Sigmoid colon (tissue), 7 donors: ENCODE measurements around the gene LRCH1. TPM values are rescaled to one million over a fixed set of nuclear protein-coding genes. Genes with fewer than 3 reads are reported as not detected.
A peak's percentile ranks its signal among the peaks of the same experiment; 100 is the strongest.

ENCODE experiments used
- DNase-seq: peaks from one replicate; pipeline ENCODE4 v3.0.0-alpha.2; 2019
- H3K27ac ChIP-seq, 4 donors: fragments of 200-600 bp; sonication (generic); one replicate each; pipeline ENCODE4 v1.5.1; 2016 to 2019; ENCODE audit warnings: mild to moderate bottlenecking in 1 of 4
- H3K27me3 ChIP-seq, 3 donors: fragments of 200-600 bp; sonication (generic); one replicate each; pipeline ENCODE4 v1.5.1; 2019; ENCODE audit warnings: mild to moderate bottlenecking in 1 of 3
- H3K36me3 ChIP-seq, 4 donors: fragments of 200-600 bp; sonication (generic); one replicate each; pipeline ENCODE4 v1.5.1; 2016 to 2019
- H3K4me1 ChIP-seq, 4 donors: fragments of 200-600 bp; sonication (generic); one replicate each; pipeline ENCODE4 v1.5.1; 2017 to 2019
- H3K4me3 ChIP-seq, 4 donors: fragments of 200-600 bp; sonication (generic); one replicate each; pipeline ENCODE4 v1.5.1; 2017 to 2019; ENCODE audit warnings: mild to moderate bottlenecking in 2 of 4, moderate library complexity in 1 of 4
- H3K9me3 ChIP-seq, 4 donors: fragments of 200-600 bp in 3 of 4; sonication (generic) in 3 of 4; one replicate each; pipeline versions ENCODE4 v1.5.1 to v1.6.1; 2013 to 2019
- EP300 ChIP-seq, 4 donors: sonication (generic); formaldehyde crosslinking; IDR thresholded peaks; one replicate each; pipeline ENCODE4 v1.6.1; 2017; ENCODE audit warnings: antibody characterized with exemption in 4 of 4
- POLR2A ChIP-seq, 2 donors: fragments of 450-650 bp; IDR thresholded peaks; one replicate each; pipeline ENCODE4 v1.6.1; 2016; ENCODE audit warnings: antibody characterized with exemption in 2 of 2, mild to moderate bottlenecking in 2 of 2, moderate library complexity in 2 of 2
- POLR2AphosphoS5 ChIP-seq, 4 donors: sonication (generic); formaldehyde crosslinking; IDR thresholded peaks; one replicate each; pipeline ENCODE4 v1.6.1; 2017; ENCODE audit warnings: antibody characterized with exemption in 4 of 4
- WGBS, 2 donors: extraction: QIAGEN DNeasy Blood & Tissue Kit; methylation state at CpG; one replicate each; pipeline ENCODE4 v1.1.7; 2013; 5-methylcytosine and 5-hydroxymethylcytosine counted together
- intact Hi-C: fragments of 100-400 bp; cut with DNase I; formaldehyde crosslinking; loops from one replicate; pipeline ENCODE4 v1.15.1; 2023
- polyA plus RNA-seq, 3 donors: library from polyadenylated mRNA; stranded (reverse); fragments of 200-250 nt; gene quantifications; one replicate each; pipeline ENCODE4 v1.2.3, GENCODE V29; 2013
- total RNA-seq, 4 donors: library from RNA; depleted of rRNA; stranded (reverse); fragments of >200 nt; gene quantifications; one replicate each; pipeline ENCODE4 v1.1.0, GENCODE V29; 2016
- TF ChIP-seq, protein P1 (sequence below), 4 experiments: fragments of 450-650 bp in 3 of 4; fragments of 200-600 bp in 1 of 4; IDR thresholded peaks; one replicate each; pipeline ENCODE4 v1.5.1; 2016 to 2019; ENCODE audit warnings: antibody characterized with exemption in 4 of 4, mild to moderate bottlenecking in 3 of 4, moderate library complexity in 2 of 4
- donor health status: healthy with polysubstance abuse.
- donor health status: Bipolar disorder and iron deficiency.
- donor health status: healthy.

Gene LRCH1
- total and polyA plus RNA-seq, 7 donors, result 4.2 to 54.0 (median 32.4) TPM

DNA sequence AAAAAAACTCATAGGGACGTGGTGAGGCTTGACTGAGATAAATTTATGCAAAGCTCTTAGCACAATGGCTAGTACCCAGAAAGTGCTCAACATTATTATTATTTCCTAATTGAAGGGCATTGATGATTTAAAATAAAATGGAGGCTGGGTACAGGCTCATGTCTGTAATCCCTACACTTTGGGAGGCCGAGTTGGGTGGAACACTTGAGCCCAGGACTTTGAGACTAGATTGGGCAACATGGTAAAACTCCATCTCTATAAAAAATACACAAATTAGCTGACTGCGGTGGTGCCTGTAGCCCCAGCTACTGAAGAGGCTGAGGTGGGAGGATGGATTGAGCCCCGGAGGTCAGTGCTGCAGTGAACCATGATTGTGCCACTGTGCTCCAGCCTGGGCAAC, 49.6 kb downstream of the LRCH1 start:
- intact Hi-C loops, result no loop called here
- 86 to 89% methylated on average over 4 of the region's 4 CpGs for WGBS, 2 donors
- Histone ChIP-seq H3K4me1 (peaks cover 0 to 90% (median 67%) of the 10 kb centered on the region in 4 donors), H3K27me3 (no peaks in the 10 kb centered on the region), H3K36me3 (no peaks in the 10 kb centered on the region), H3K27ac (no peak overlapping the region), H3K9me3 (no peaks in the 10 kb centered on the region), H3K4me3 (no peak overlapping the region)
- DNase-seq, result no peak
- TF ChIP-seq POLR2A (IDR thresholded peaks at IDR 0.05) (no peak), POLR2AphosphoS5 (IDR thresholded peaks at IDR 0.05) (no peak), EP300 (IDR thresholded peaks at IDR 0.05) (no peak)
- TF ChIP-seq, protein P1, sequence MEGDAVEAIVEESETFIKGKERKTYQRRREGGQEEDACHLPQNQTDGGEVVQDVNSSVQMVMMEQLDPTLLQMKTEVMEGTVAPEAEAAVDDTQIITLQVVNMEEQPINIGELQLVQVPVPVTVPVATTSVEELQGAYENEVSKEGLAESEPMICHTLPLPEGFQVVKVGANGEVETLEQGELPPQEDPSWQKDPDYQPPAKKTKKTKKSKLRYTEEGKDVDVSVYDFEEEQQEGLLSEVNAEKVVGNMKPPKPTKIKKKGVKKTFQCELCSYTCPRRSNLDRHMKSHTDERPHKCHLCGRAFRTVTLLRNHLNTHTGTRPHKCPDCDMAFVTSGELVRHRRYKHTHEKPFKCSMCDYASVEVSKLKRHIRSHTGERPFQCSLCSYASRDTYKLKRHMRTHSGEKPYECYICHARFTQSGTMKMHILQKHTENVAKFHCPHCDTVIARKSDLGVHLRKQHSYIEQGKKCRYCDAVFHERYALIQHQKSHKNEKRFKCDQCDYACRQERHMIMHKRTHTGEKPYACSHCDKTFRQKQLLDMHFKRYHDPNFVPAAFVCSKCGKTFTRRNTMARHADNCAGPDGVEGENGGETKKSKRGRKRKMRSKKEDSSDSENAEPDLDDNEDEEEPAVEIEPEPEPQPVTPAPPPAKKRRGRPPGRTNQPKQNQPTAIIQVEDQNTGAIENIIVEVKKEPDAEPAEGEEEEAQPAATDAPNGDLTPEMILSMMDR (IDR thresholded peaks at IDR 0.05), result no peak

DNA sequence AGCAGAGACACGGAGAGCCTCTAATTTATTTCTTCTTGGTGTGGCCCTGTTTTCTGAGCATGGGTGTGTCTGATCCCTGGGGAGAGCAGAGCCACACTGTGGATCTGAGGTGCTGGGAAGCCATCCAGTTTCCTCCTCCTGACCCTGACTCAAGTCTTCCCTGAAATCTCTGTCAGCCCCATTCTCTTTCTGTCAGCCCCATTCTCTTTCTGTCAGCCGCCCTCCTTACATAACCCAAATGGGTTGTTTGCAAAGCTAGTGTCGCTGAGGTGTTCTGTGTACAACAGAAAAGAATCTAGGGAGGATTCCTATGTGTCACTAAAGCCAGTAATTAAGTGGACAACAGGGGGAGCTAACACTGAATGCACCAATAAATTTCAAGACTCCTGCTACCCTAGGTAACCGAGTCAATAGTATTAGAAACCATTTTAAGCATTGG, 50.2 kb downstream of the LRCH1 start:
- 49 to 80% methylated on average over 4 of the region's 4 CpGs for WGBS, 2 donors
- no peak for DNase-seq
- Histone ChIP-seq H3K4me1 (peaks cover 0 to 90% (median 69%) of the 10 kb centered on the region in 4 donors), H3K27me3 (no peaks in the 10 kb centered on the region), H3K36me3 (no peaks in the 10 kb centered on the region), H3K4me3 (no peak overlapping the region), H3K27ac (no peak overlapping the region), H3K9me3 (no peaks in the 10 kb centered on the region)
- TF ChIP-seq POLR2AphosphoS5 (IDR thresholded peaks at IDR 0.05) (no peak), EP300 (IDR thresholded peaks at IDR 0.05) (no peak), POLR2A (IDR thresholded peaks at IDR 0.05) (no peak)
- TF ChIP-seq, protein P1 (IDR thresholded peaks at IDR 0.05), result no peak
- intact Hi-C loops, result no loop called here

DNA sequence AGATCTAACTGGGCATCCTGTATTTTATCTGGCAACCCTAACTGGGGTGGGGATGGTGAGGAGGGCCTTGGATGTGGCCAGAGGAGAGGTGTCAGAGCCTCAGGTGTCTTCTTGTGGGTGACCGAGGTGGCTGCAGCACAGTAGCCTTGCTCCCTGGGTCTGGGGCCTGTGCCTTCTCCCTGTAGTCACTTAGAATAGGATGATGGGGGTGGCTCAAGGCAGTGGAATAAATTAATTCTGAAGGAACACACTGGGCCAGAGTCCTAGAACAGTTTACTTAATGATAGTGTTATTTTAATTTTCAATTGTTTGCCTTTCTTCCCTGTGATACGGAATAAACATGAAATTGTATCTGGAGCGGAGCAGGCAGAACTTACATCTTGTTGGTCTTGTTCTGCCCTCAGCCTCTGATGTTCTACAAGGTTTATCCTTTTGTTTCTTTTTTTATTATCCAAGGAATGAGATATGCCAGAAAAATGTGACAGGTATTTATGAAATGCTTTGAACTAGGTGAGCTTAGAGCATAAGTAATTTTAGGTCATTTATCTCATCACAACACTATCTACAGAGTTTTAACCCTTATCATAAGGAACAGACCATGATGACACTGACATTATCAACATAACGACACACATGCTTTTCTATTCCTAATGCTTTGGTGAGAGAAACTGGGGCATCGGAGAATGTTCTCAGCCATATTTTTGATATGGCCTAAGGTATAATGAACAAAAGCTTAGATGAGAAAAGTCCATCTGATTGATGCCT, 51.4 kb downstream of the LRCH1 start:
- H3K4me1 ChIP-seq, result peaks cover 0 to 98% (median 73%) of the 10 kb centered on the region in 4 donors
- DNase-seq, result no peak
- no peak overlapping the region for H3K4me3 ChIP-seq
- 88 to 93% methylated on average over 5 of the region's 5 CpGs for WGBS, 2 donors
- peak overlapping the region; percentile 25 to 65 (median 54) for H3K27ac ChIP-seq
- TF ChIP-seq, protein P1 (IDR thresholded peaks at IDR 0.05), result no peak
- no peak for TF ChIP-seq EP300 (IDR thresholded peaks at IDR 0.05)
- TF ChIP-seq POLR2A (IDR thresholded peaks at IDR 0.05), result no peak
- TF ChIP-seq POLR2AphosphoS5 (IDR thresholded peaks at IDR 0.05), result no peak
- intact Hi-C loops, result no loop called here
- H3K36me3 ChIP-seq, result no peaks in the 10 kb centered on the region
- H3K9me3 ChIP-seq, result no peaks in the 10 kb centered on the region
- H3K27me3 ChIP-seq, result no peaks in the 10 kb centered on the region

DNA sequence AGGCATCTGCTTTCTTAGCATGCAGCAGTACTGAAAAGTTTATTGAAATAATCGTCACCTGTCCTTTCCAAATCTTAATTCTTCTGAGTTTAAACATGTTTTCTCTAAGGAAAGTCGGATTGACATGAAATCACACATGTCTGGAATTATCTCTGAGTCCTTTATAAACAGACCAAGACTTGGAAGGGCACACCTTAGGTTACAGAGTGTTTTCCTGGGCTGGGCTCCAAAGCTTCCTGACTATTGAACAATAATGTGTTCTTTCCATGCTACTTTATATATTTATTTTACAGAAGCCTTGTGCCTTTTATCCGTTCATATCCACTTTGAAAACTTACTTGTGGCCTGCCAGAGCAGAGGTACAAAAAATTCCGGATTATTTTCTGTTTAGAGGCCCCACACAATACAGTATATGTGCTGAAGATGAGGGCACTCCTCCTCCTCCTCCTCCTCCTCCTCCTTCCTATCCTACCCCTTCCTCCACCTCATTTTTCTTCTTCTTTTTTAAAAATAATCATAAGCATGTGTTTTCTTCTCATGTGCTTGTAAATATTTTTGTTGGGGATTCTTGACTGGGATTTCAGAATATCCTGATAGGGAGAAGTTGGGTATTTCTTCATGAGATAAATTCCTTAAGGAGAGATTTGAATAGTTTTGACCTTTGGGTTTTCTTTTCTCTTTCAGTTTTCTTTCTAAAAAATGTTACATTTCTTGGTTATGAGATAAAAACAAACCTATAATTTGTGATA, 52.3 kb downstream of the LRCH1 start:
- intact Hi-C loops, result no loop called here
- no peak for DNase-seq
- Histone ChIP-seq H3K36me3 (no peaks in the 10 kb centered on the region), H3K4me3 (no peak overlapping the region), H3K4me1 (peaks cover 0 to 94% (median 69%) of the 10 kb centered on the region in 4 donors), H3K9me3 (no peaks in the 10 kb centered on the region), H3K27ac (peak overlapping the region; percentile 25 to 65 (median 54)), H3K27me3 (no peaks in the 10 kb centered on the region)
- 17 to 52% methylated on average over 4 of the region's 4 CpGs for WGBS, 2 donors
- no peak for TF ChIP-seq POLR2A (IDR thresholded peaks at IDR 0.05)
- no peak for TF ChIP-seq POLR2AphosphoS5 (IDR thresholded peaks at IDR 0.05)
- TF ChIP-seq EP300 (IDR thresholded peaks at IDR 0.05), result no peak
